ENCODE measurements around the gene NALCN.

The NALCN gene

GRCh38 chr13:101115762-101116171 lies 300.5 kb downstream of the NALCN start:
- peaks cover 9% of the 10 kb centered on the region for H3K4me1 Mint-ChIP-seq
- H3K27ac Mint-ChIP-seq, result peak overlapping the region in 2 of 3 experiments; percentile 50 to 60
- H3K27me3 Mint-ChIP-seq (ENCODE audit: low read depth), result no peaks in the 10 kb centered on the region
- peak; percentile 34 to 46 (median 40) for TF ChIP-seq CTCF (IDR thresholded peaks at IDR 0.05; ENCODE audit: unreplicated experiment in 3 of 3)
- no peaks in the 10 kb centered on the region for H3K36me3 Mint-ChIP-seq (ENCODE audit: low read depth)
- no peaks in the 10 kb centered on the region for H3K9me3 Mint-ChIP-seq
- H3K4me3 Mint-ChIP-seq, result no peak overlapping the region

- no peak overlapping the region for H3K27ac Mint-ChIP-seq
- no peak for TF ChIP-seq CTCF (IDR thresholded peaks at IDR 0.05; ENCODE audit: unreplicated experiment in 3 of 3)
- no peaks in the 10 kb centered on the region for H3K27me3 Mint-ChIP-seq (ENCODE audit: low read depth)
- no peaks in the 10 kb centered on the region for H3K36me3 Mint-ChIP-seq (ENCODE audit: low read depth)
- H3K9me3 Mint-ChIP-seq, result no peaks in the 10 kb centered on the region
- H3K4me3 Mint-ChIP-seq, result no peak overlapping the region
- H3K4me1 Mint-ChIP-seq, result no peaks in the 10 kb centered on the region
Measured at GRCh38 chr13:101111894-101112293, 304.4 kb downstream of the NALCN start.

GRCh38 chr13:101109005-101109404 lies 307.3 kb downstream of the NALCN start:
- TF ChIP-seq CTCF (IDR thresholded peaks at IDR 0.05; ENCODE audit: unreplicated experiment in 3 of 3), result no peak
- Mint-ChIP-seq H3K4me3 (no peak overlapping the region), H3K9me3 (no peaks in the 10 kb centered on the region), H3K36me3 (ENCODE audit: low read depth) (no peaks in the 10 kb centered on the region), H3K27ac (no peak overlapping the region), H3K27me3 (ENCODE audit: low read depth) (no peaks in the 10 kb centered on the region), H3K4me1 (no peaks in the 10 kb centered on the region)

- H3K27me3 Mint-ChIP-seq (ENCODE audit: low read depth), result peaks cover 3% of the 10 kb centered on the region
- H3K36me3 Mint-ChIP-seq (ENCODE audit: low read depth), result no peaks in the 10 kb centered on the region
- H3K4me3 Mint-ChIP-seq, result no peak overlapping the region
- H3K9me3 Mint-ChIP-seq, result peaks cover 5% of the 10 kb centered on the region
- no peaks in the 10 kb centered on the region for H3K4me1 Mint-ChIP-seq
- H3K27ac Mint-ChIP-seq, result no peak overlapping the region
- no peak for TF ChIP-seq CTCF (IDR thresholded peaks at IDR 0.05; ENCODE audit: unreplicated experiment in 3 of 3)
Measured at GRCh38 chr13:101098873-101099272, 317.4 kb downstream of the NALCN start.

GRCh38 chr13:101092985-101093384 lies 323.3 kb downstream of the NALCN start:
- Mint-ChIP-seq H3K9me3 (peaks cover under 1% of the 10 kb centered on the region), H3K27ac (no peak overlapping the region), H3K27me3 (ENCODE audit: low read depth) (peaks cover 8% of the 10 kb centered on the region), H3K36me3 (ENCODE audit: low read depth) (no peaks in the 10 kb centered on the region), H3K4me3 (no peak overlapping the region), H3K4me1 (no peaks in the 10 kb centered on the region)
- TF ChIP-seq CTCF (IDR thresholded peaks at IDR 0.05; ENCODE audit: unreplicated experiment in 3 of 3), result no peak

- TF ChIP-seq CTCF (IDR thresholded peaks at IDR 0.05; ENCODE audit: unreplicated experiment in 3 of 3), result no peak
- H3K36me3 Mint-ChIP-seq (ENCODE audit: low read depth), result no peaks in the 10 kb centered on the region
- peaks cover 6% of the 10 kb centered on the region for H3K27me3 Mint-ChIP-seq (ENCODE audit: low read depth)
- H3K4me3 Mint-ChIP-seq, result no peak overlapping the region
- H3K27ac Mint-ChIP-seq, result no peak overlapping the region
- no peaks in the 10 kb centered on the region for H3K9me3 Mint-ChIP-seq
- H3K4me1 Mint-ChIP-seq, result no peaks in the 10 kb centered on the region
Measured at GRCh38 chr13:101090287-101090686, 326.0 kb downstream of the NALCN start.
